Natural killer cell (primary cell): Measurements from ENCODE around the gene VCL. TPM values are rescaled to one million over a fixed set of nuclear protein-coding genes. Genes with fewer than 3 reads are reported as not detected.

ENCODE experiments used
- ATAC-seq, 3 donors: fragments of 150-1000 bp in 2 of 3; fragments of 200-7000 bp in 1 of 3; cut with Tn5 transposase; 1 replicate in 1 of 3; 2 replicates in 2 of 3; pipeline ENCODE4 v1.10.0; 2021; ENCODE audit warnings: mild to moderate bottlenecking in 2 of 3, moderate library complexity in 2 of 3
- DNase-seq, 2 donors: peaks; one replicate each; pipeline versions ENCODE4 v3.0.0 to v3.0.0-alpha.2; 2013 to 2021; ENCODE audit warnings: mixed read lengths in 1 of 2
- H3K27ac ChIP-seq: one replicate; pipeline ENCODE4 v1.5.1; 2013; ENCODE audit warnings: mild to moderate bottlenecking, low read length
- H3K27me3 ChIP-seq: one replicate; pipeline ENCODE4 v1.6.1; 2013; ENCODE audit warnings: low read length; ENCODE audit not compliant: control insufficient read depth, insufficient read depth
- H3K36me3 ChIP-seq: one replicate; pipeline ENCODE4 v1.6.1; 2013; ENCODE audit warnings: low read length; ENCODE audit not compliant: control insufficient read depth, insufficient read depth
- H3K4me1 ChIP-seq: one replicate; pipeline ENCODE4 v1.6.1; 2013; ENCODE audit warnings: low read length; ENCODE audit not compliant: control insufficient read depth, insufficient read depth
- H3K4me3 ChIP-seq: one replicate; pipeline ENCODE4 v1.5.1; 2013; ENCODE audit warnings: low read length
- H3K9me3 ChIP-seq: one replicate; pipeline ENCODE4 v1.6.1; 2013; ENCODE audit warnings: low read length; ENCODE audit not compliant: control insufficient read depth, insufficient read depth
- H3K27ac Mint-ChIP-seq, 2 donors: one replicate each; pipeline ENCODE4 v1.8.0; 2022; ENCODE audit warnings: mild to moderate bottlenecking in 2 of 2, mixed read lengths in 2 of 2, moderate library complexity in 1 of 2
- H3K27me3 Mint-ChIP-seq, 2 donors: one replicate each; pipeline ENCODE4 v1.8.0; 2022; ENCODE audit warnings: low read depth in 2 of 2, mixed read lengths in 2 of 2
- H3K36me3 Mint-ChIP-seq: one replicate; pipeline ENCODE4 v1.8.0; 2022; ENCODE audit warnings: mixed read lengths
- H3K4me1 Mint-ChIP-seq, 2 donors: one replicate each; pipeline ENCODE4 v1.8.0; 2022; ENCODE audit warnings: mixed read lengths in 2 of 2
- H3K4me3 Mint-ChIP-seq: one replicate; pipeline ENCODE4 v1.8.0; 2022; ENCODE audit warnings: mild to moderate bottlenecking, moderate library complexity, mixed read lengths
- H3K9me3 Mint-ChIP-seq, 2 donors: one replicate each; pipeline ENCODE4 v1.8.0; 2022; ENCODE audit warnings: mixed read lengths in 2 of 2
- CTCF ChIP-seq: fragments of 200-600 bp; IDR thresholded peaks from one replicate; pipeline ENCODE4 v1.8.0; 2022; ENCODE audit warnings: antibody characterized with exemption
- WGBS: methylation state at CpG from one replicate; pipeline ENCODE4 v1.1.7; 2013; ENCODE audit warnings: missing lambda C conversion rate; ENCODE audit not compliant: insufficient coverage; 5-methylcytosine and 5-hydroxymethylcytosine counted together
- intact Hi-C: fragments of 100-400 bp; cut with micrococcal nuclease; formaldehyde crosslinking; loops from one replicate; pipeline ENCODE4 v1.14.2; 2022
- total RNA-seq, 4 donors: library from RNA; stranded (reverse); fragments of 120-200 nt in 1 of 4; gene quantifications; one replicate each; pipeline versions ENCODE4 v1.2.3 to v1.2.4, GENCODE V29; 2013 to 2022

The VCL gene
- total RNA-seq, 3 donors from 2014 or later (not counting 1 experiment from before 2014, with no cell fraction given): 121 to 145 (median 122) TPM

- H3K9me3 Mint-ChIP-seq: no peaks in the 10 kb centered on the region
- peak within 1 kb of the TSS; percentile 97 for H3K4me3 ChIP-seq
- H3K27ac ChIP-seq: peak within 1 kb of the TSS; percentile 93
- H3K27me3 Mint-ChIP-seq: no peaks in the 10 kb centered on the region
- H3K4me3 Mint-ChIP-seq: no peak within 1 kb of the TSS
- peaks cover 10 to 17% of the 10 kb centered on the region in 2 donors for H3K4me1 Mint-ChIP-seq
- ATAC-seq (peak; percentile 94 to 99 (median 94)), DNase-seq (peak; percentile 100)
- H3K4me1 ChIP-seq: peaks cover 18% of the 10 kb centered on the region
- H3K27ac Mint-ChIP-seq: no peak within 1 kb of the TSS
- no peaks in the 10 kb centered on the region for H3K27me3 ChIP-seq
- no peaks in the 10 kb centered on the region for H3K9me3 ChIP-seq
- TF ChIP-seq CTCF: peak; percentile 49
- H3K36me3 Mint-ChIP-seq: no peaks in the 10 kb centered on the region
- intact Hi-C loops: loop anchor here (1.0 to 5.0 kb wide), 5 partner anchors 25 to 960 kb away; partner anchors contain the start of genes SAMD8 and VCL
- WGBS: under 1% methylated on average over 56 of the region's 57 CpGs
- no peaks in the 10 kb centered on the region for H3K36me3 ChIP-seq
These were observed 153.3 kb downstream of the VCL start, which contains the start of gene ADK for GRCh38 chr10:74150990-74151878. Gene ADK (plus strand): TSS chr10:74151221. CDS start chr10:74151279, 58 bp downstream.

GRCh38 chr10:74151879-74152722 is 154.2 kb downstream of the VCL start:
- Mint-ChIP-seq H3K4me1 (peaks cover 10 to 14% of the 10 kb centered on the region in 2 donors), H3K27me3 (no peaks in the 10 kb centered on the region), H3K4me3 (no peak overlapping the region), H3K9me3 (no peaks in the 10 kb centered on the region), H3K36me3 (no peaks in the 10 kb centered on the region), H3K27ac (no peak overlapping the region)
- no peaks in the 10 kb centered on the region for H3K36me3 ChIP-seq
- intact Hi-C loops: loop anchor here (1.0 to 5.0 kb wide), 5 partner anchors 24 to 959 kb away; partner anchors contain the start of genes SAMD8 and VCL
- no peak for TF ChIP-seq CTCF
- DNase-seq (no peak), ATAC-seq (no peak)
- 41% methylated on average over 4 of the region's 5 CpGs for WGBS
- peak overlapping the region; percentile 93 for H3K27ac ChIP-seq
- H3K4me1 ChIP-seq: peaks cover 18% of the 10 kb centered on the region
- H3K9me3 ChIP-seq: no peaks in the 10 kb centered on the region
- no peaks in the 10 kb centered on the region for H3K27me3 ChIP-seq
- peak overlapping the region; percentile 97 for H3K4me3 ChIP-seq

- Mint-ChIP-seq H3K9me3 (no peaks in the 10 kb centered on the region), H3K4me1 (peaks cover 9 to 10% of the 10 kb centered on the region in 2 donors), H3K4me3 (peak overlapping the region; percentile 23), H3K27ac (no peak overlapping the region), H3K27me3 (no peaks in the 10 kb centered on the region), H3K36me3 (no peaks in the 10 kb centered on the region)
- Histone ChIP-seq H3K4me3 (no peak overlapping the region), H3K4me1 (peaks cover 18% of the 10 kb centered on the region), H3K27me3 (no peaks in the 10 kb centered on the region), H3K9me3 (no peaks in the 10 kb centered on the region), H3K27ac (no peak overlapping the region), H3K36me3 (no peaks in the 10 kb centered on the region)
- intact Hi-C loops: loop anchor here (5.0 kb wide), 2 partner anchors 156 to 266 kb away; partner anchors contain the start of gene VCL
- DNase-seq (no peak), ATAC-seq (no peak)
- 82% methylated on average over 4 of the region's 4 CpGs for WGBS
- TF ChIP-seq CTCF: no peak
These were observed 155.2 kb downstream of the VCL start for GRCh38 chr10:74153123-74153522.
